ENCODE data around the gene LAD1. TPM values are rescaled to one million over a fixed set of nuclear protein-coding genes. Genes with fewer than 3 reads are reported as not detected.
A peak's percentile ranks its signal among the peaks of the same experiment; 100 is the strongest.

Gene LAD1
- total RNA-seq, 1 donor from 2014 or later: 91.8 TPM

DNA sequence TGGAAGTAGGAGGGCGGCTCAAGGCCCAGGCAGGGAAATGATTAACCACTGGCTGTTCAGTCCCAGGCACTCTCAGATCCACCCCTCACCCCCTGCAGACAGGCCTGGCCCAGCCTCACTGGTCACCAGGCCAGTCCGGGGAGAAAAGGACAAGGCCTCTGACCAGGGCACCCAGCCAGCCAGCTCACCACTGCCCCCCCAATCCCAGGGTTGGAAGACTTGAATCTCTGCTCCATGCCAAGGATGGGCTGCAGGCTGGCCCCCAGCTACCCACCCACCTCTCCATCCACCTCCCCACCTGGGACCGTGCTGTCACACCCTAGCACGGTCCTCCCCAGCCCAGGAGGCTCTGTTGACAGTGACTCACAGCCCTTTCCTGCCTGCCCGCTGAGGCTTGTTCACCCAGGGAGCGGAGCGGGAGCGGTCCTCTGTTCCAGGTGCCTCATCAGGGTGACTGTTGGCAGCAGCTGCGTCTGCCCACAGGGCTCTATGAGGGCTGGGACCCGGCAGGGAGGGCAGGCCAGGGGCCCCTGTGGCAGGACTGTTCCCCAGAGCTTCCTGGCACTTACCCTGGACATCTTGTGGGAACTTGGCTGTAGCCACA is 2.2 kb downstream of the LAD1 start:
- H3K27me3 ChIP-seq: no peaks in the 10 kb centered on the region
- H3K4me3 ChIP-seq: peak overlapping the region in 1 of 2 donors; percentile 46
- TF ChIP-seq, protein P1, sequence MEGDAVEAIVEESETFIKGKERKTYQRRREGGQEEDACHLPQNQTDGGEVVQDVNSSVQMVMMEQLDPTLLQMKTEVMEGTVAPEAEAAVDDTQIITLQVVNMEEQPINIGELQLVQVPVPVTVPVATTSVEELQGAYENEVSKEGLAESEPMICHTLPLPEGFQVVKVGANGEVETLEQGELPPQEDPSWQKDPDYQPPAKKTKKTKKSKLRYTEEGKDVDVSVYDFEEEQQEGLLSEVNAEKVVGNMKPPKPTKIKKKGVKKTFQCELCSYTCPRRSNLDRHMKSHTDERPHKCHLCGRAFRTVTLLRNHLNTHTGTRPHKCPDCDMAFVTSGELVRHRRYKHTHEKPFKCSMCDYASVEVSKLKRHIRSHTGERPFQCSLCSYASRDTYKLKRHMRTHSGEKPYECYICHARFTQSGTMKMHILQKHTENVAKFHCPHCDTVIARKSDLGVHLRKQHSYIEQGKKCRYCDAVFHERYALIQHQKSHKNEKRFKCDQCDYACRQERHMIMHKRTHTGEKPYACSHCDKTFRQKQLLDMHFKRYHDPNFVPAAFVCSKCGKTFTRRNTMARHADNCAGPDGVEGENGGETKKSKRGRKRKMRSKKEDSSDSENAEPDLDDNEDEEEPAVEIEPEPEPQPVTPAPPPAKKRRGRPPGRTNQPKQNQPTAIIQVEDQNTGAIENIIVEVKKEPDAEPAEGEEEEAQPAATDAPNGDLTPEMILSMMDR (IDR thresholded peaks at IDR 0.05): no peak
- TF ChIP-seq POLR2AphosphoS5 (IDR thresholded peaks at IDR 0.05; ENCODE audit: insufficient read depth in 1 of 2, low read depth in 1 of 2) (peak in 1 of 2 donors; percentile 52), POLR2A (IDR thresholded peaks at IDR 0.05) (peak in 1 of 2 donors; percentile 18)
- H3K4me1 ChIP-seq: peaks cover 32% of the 10 kb centered on the region
- H3K27ac ChIP-seq: peak overlapping the region; percentile 80
- no peaks in the 10 kb centered on the region for H3K9me3 ChIP-seq
- intact Hi-C loops (cut with DNase I): no loop called here
- DNase-seq (ENCODE audit: extremely low spot score in 2 of 2): no peak
- no peaks in the 10 kb centered on the region for H3K36me3 ChIP-seq

- Histone ChIP-seq H3K9me3 (no peaks in the 10 kb centered on the region), H3K4me1 (peaks cover 32% of the 10 kb centered on the region), H3K27me3 (no peaks in the 10 kb centered on the region), H3K4me3 (no peak overlapping the region), H3K36me3 (no peaks in the 10 kb centered on the region), H3K27ac (peak overlapping the region; percentile 80)
- TF ChIP-seq, protein P1 (IDR thresholded peaks at IDR 0.05): no peak
- TF ChIP-seq POLR2AphosphoS5 (IDR thresholded peaks at IDR 0.05; ENCODE audit: insufficient read depth in 1 of 2, low read depth in 1 of 2) (no peak), POLR2A (IDR thresholded peaks at IDR 0.05) (no peak)
- no peak for DNase-seq (ENCODE audit: extremely low spot score in 2 of 2)
- intact Hi-C loops (cut with DNase I): no loop called here
These were observed 3.2 kb downstream of the LAD1 start for GRCh38 chr1:201395936-201396335.

GRCh38 chr1:201394591-201394990 is 4.5 kb downstream of the LAD1 start:
- H3K4me3 ChIP-seq: no peak overlapping the region
- no peaks in the 10 kb centered on the region for H3K27me3 ChIP-seq
- TF ChIP-seq POLR2A (IDR thresholded peaks at IDR 0.05) (no peak), POLR2AphosphoS5 (IDR thresholded peaks at IDR 0.05; ENCODE audit: insufficient read depth in 1 of 2, low read depth in 1 of 2) (no peak)
- TF ChIP-seq, protein P1 (IDR thresholded peaks at IDR 0.05): no peak
- no peaks in the 10 kb centered on the region for H3K36me3 ChIP-seq
- intact Hi-C loops (cut with DNase I): no loop called here
- no peak for DNase-seq (ENCODE audit: extremely low spot score in 2 of 2)
- H3K27ac ChIP-seq: no peak overlapping the region
- no peaks in the 10 kb centered on the region for H3K9me3 ChIP-seq
- H3K4me1 ChIP-seq: peaks cover 24% of the 10 kb centered on the region

DNA sequence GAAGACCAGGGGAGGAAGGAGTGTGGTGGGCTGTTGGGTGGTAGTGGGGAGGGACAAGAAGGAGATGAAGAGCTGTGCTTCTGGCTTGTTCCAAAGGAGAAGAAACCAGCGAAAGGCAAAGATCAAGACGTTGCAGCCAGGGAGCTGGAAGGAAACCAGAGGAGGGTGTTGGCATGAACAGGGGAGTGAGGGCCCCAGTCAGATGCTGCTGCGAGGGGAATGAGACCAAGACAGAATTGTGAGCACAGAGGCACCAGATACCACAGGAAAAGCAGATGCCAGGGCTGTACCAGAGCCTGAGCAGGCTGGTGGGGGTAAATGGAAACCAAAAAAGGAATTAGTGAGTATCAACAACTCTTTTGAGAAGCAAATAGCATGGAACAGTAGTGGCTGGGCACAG is 6.0 kb downstream of the LAD1 start:
- Histone ChIP-seq H3K27me3 (no peaks in the 10 kb centered on the region), H3K9me3 (no peaks in the 10 kb centered on the region), H3K36me3 (no peaks in the 10 kb centered on the region), H3K27ac (no peak overlapping the region), H3K4me3 (no peak overlapping the region), H3K4me1 (peaks cover 18% of the 10 kb centered on the region)
- TF ChIP-seq POLR2AphosphoS5 (IDR thresholded peaks at IDR 0.05; ENCODE audit: insufficient read depth in 1 of 2, low read depth in 1 of 2) (no peak), POLR2A (IDR thresholded peaks at IDR 0.05) (no peak)
- TF ChIP-seq, protein P1 (IDR thresholded peaks at IDR 0.05): no peak
- no peak for DNase-seq (ENCODE audit: extremely low spot score in 2 of 2)
- intact Hi-C loops (cut with DNase I): no loop called here

- H3K27ac ChIP-seq: no peak overlapping the region
- TF ChIP-seq POLR2AphosphoS5 (IDR thresholded peaks at IDR 0.05; ENCODE audit: insufficient read depth in 1 of 2, low read depth in 1 of 2): no peak
- TF ChIP-seq, protein P1 (IDR thresholded peaks at IDR 0.05): no peak
- no peak for TF ChIP-seq POLR2A (IDR thresholded peaks at IDR 0.05)
- H3K4me1 ChIP-seq: peaks cover 18% of the 10 kb centered on the region
- no peaks in the 10 kb centered on the region for H3K27me3 ChIP-seq
- H3K36me3 ChIP-seq: no peaks in the 10 kb centered on the region
- intact Hi-C loops (cut with DNase I): no loop called here
- DNase-seq (ENCODE audit: extremely low spot score in 2 of 2): no peak
- H3K9me3 ChIP-seq: no peaks in the 10 kb centered on the region
- H3K4me3 ChIP-seq: no peak overlapping the region
These were observed 7.2 kb downstream of the LAD1 start for GRCh38 chr1:201391651-201392511.

Measured in vagina (tissue), 2 donors.